HG02571 (cell line): ENCODE data around the gene PCDHGB3.
"Not testable (repeated sequence)": the region's sequence is repeated elsewhere in the genome, so short reads cannot be mapped to it uniquely, and the experiment has no call there.

ENCODE experiments used
- ATAC-seq: cut with Tn5 transposase; IDR thresholded peaks from one replicate; pipeline ENCODE4 v1.9.1; 2021; ENCODE audit warnings: mild to moderate bottlenecking, moderate library complexity; ENCODE audit not compliant: unreplicated experiment

PCDHGB3 gene

DNA sequence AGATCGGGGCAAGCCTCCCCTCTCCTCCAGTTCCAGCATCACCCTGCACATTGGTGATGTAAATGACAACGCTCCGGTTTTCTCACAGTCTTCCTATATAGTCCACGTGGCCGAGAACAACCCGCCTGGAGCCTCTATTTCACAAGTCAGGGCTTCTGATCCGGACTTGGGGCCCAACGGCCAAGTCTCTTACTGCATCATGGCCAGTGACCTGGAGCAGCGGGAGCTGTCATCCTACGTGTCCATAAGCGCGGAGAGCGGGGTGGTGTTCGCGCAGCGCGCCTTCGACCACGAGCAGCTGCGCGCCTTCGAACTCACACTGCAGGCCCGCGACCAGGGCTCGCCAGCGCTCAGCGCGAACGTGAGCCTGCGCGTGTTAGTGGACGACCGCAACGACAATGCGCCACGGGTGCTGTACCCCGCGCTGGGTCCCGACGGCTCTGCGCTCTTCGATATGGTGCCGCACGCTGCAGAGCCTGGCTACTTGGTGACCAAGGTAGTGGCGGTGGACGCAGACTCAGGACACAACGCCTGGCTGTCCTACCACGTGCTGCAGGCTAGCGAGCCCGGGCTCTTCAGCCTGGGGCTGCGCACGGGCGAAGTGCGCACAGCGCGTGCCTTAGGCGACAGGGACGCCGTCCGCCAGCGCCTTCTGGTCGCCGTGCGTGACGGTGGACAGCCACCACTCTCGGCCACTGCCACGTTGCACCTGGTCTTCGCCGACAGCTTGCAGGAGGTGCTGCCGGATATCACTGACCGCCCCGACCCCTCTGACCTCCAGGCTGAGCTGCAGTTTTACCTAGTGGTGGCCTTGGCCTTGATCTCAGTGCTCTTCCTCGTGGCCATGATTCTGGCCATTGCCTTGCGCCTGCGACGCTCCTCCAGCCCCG is 19.4 kb downstream of the PCDHGB3 start:
- ATAC-seq, result no peak

DNA sequence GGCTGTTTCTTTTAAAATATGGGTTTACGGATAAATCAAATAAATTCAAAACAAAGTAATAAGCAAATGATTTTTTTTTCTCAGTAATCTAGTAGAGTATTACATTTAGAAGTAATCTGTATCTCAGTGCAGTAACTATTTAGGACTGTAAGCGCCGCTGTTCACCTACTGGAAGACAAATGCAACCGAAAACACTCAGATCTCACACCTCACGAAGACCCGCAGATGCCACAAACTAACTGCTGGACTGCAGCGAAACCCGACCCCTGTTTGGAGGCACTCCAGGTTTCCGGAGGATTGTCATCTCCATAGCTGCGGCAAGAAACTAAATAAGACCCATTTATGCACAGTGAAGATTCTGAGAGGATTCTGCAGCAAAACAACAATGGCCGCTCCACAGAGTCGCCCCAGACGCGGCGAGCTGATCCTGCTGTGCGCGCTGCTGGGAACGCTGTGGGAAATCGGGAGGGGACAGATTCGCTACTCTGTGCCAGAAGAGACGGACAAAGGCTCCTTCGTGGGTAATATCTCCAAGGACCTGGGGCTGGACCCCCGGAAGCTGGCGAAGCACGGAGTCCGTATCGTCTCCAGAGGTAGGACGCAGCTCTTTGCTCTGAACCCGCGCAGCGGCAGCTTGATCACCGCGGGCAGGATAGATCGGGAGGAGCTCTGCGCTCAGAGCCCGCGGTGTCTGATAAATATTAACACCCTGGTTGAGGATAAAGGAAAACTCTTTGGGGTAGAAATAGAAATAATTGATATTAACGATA is 22.6 kb downstream of the PCDHGB3 start, which contains the start of gene PCDHGA8:
Gene PCDHGA8, plus strand, starts transcription at position 205 of the 770 bp plus-strand sequence. Its CDS starts 181 bp downstream, at position 386.
- ATAC-seq, result no peak

DNA sequence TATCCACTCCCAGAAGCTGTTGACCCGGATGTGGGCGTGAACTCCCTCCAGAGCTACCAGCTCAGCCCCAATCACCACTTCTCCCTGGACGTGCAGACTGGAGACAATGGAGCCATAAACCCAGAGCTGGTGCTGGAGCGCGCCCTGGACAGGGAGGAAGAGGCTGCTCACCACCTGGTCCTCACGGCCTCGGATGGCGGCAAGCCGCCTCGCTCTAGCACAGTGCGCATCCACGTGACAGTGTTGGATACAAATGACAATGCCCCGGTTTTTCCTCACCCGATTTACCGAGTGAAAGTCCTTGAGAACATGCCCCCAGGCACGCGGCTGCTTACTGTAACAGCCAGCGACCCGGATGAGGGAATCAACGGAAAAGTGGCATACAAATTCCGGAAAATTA is 23.2 kb downstream of the PCDHGB3 start:
- ATAC-seq, result no peak

DNA sequence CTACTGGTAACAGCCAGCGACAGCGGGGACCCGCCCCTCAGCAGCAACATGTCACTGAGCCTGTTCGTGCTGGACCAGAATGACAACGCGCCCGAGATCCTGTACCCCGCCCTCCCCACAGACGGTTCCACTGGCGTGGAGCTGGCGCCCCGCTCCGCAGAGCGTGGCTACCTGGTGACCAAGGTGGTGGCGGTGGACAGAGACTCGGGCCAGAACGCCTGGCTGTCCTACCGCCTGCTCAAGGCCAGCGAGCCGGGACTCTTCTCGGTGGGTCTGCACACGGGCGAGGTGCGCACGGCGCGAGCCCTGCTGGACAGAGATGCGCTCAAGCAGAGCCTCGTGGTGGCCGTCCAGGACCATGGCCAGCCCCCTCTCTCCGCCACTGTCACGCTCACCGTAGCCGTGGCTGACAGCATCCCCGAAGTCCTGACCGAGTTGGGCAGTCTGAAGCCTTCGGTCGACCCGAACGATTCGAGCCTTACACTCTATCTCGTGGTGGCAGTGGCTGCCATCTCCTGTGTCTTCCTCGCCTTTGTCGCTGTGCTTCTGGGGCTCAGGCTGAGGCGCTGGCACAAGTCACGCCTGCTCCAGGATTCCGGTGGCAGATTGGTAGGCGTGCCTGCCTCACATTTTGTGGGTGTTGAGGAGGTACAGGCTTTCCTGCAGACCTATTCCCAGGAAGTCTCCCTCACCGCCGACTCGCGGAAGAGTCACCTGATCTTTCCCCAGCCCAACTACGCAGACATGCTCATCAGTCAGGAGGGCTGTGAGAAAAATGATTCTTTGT is 24.6 kb downstream of the PCDHGB3 start:
- ATAC-seq, result not testable (repeated sequence)

DNA sequence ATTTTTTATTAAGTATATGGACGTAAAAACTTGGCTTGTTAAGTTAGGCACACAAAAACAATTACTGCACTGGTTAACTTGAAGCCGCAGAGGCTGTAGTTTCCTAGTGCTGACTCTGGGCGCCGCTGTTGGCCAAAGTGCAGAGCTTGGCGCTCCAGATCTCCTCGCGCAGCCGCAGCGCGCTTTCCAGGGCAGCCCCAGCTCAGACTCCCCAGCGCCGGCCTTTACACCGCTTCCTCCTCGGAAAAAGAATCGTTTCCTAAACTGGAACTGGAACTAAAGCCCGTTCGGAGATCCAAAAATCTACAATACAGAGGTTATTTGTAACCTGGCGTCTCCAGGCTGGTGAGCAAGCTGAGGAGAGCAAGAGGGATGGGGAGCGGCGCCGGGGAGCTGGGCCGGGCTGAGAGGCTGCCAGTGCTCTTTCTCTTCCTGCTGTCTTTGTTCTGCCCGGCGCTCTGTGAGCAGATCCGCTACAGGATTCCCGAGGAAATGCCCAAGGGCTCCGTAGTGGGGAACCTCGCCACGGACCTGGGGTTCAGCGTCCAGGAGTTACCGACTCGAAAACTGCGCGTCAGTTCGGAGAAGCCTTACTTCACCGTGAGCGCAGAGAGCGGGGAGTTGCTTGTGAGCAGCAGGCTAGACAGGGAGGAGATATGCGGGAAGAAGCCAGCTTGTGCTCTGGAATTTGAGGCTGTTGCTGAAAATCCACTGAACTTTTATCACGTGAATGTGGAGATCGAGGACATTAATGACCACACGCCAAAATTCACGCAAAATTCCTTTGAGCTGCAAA is 27.9 kb downstream of the PCDHGB3 start, which contains the start of gene PCDHGB5:
Gene PCDHGB5, plus strand, starts transcription at position 192 of the 796 bp plus-strand sequence. Its CDS starts 181 bp downstream, at position 373.
- not testable (repeated sequence) for ATAC-seq

DNA sequence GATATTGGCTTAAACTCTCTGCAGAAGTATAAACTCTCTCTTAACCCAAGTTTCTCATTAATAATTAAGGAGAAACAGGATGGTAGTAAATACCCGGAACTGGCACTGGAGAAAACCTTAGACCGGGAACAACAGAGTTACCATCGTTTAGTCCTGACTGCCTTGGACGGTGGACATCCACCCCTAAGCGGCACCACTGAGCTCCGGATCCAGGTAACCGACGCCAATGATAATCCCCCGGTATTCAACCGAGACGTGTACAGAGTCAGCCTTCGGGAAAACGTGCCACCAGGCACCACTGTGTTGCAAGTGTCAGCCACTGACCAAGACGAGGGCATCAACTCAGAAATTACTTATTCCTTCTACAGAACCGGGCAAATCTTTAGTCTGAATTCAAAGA is 28.6 kb downstream of the PCDHGB3 start:
- no peak for ATAC-seq

DNA sequence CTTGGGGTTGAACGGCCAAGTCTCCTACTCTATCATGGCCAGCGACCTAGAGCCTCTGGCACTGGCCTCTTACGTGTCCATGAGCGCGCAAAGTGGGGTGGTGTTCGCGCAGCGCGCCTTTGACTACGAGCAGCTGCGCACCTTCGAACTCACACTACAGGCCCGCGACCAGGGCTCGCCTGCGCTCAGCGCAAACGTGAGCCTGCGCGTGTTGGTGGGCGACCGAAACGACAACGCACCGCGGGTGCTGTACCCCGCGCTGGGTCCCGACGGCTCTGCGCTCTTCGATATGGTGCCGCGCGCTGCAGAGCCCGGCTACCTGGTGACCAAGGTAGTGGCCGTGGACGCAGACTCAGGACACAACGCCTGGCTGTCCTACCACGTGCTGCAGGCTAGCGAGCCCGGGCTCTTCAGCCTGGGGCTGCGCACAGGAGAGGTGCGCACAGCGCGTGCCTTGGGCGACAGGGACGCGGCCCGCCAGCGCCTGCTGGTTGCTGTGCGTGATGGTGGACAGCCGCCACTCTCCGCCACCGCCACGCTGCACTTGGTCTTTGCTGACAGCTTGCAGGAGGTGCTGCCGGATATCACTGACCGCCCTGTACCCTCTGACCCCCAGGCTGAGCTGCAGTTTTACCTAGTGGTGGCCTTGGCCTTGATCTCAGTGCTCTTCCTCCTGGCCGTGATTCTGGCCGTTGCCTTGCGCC is 29.7 kb downstream of the PCDHGB3 start:
- ATAC-seq, result no peak

DNA sequence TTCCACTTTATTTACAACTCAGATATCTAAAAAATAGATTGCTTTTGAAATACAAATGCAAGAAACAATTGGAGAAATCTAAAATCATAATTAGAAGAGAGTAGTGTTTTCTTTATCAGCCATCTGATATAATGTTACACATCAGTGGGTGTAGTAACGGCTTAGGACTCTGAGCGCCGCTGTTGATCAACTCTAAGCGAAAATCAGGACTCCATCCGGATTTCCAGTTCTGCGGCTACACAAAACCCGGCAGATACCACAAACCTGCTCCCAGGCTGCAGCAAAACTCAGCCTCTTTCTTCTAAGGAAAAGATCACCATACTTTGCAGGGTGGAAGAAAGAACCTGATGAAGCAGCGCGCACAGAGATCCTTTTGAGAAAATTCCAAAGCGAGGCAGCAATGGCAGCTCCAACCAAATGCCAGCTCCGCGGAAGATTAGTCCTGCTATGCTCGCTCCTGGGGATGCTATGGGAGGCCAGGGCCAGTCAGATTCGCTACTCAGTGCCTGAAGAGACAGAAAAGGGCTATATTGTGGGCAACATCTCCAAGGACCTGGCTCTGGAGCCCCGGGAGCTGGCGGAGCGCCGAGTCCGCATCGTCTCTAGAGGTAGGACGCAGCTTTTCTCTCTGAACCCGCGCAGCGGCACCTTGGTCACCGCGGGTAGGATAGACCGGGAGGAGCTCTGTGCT is 32.7 kb downstream of the PCDHGB3 start, which contains the start of gene PCDHGA9:
Gene PCDHGA9, plus strand, starts transcription at position 226 of the 691 bp plus-strand sequence. Its CDS starts 175 bp downstream, at position 401.
- no peak for ATAC-seq

DNA sequence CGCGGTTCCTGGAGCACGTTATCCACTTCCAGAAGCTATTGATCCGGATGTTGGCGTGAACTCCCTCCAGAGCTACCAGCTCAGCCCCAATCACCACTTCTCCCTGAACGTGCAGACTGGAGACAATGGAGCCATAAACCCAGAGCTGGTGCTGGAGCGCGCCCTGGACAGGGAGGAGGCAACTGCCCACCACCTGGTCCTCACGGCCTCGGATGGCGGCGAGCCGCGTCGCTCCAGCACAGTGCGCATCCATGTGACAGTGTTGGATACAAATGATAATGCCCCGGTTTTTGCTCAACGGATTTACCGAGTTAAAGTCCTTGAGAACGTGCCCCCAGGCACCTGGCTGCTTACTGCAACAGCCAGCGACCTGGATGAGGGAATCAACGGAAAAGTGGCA is 33.3 kb downstream of the PCDHGB3 start:
- ATAC-seq, result no peak

DNA sequence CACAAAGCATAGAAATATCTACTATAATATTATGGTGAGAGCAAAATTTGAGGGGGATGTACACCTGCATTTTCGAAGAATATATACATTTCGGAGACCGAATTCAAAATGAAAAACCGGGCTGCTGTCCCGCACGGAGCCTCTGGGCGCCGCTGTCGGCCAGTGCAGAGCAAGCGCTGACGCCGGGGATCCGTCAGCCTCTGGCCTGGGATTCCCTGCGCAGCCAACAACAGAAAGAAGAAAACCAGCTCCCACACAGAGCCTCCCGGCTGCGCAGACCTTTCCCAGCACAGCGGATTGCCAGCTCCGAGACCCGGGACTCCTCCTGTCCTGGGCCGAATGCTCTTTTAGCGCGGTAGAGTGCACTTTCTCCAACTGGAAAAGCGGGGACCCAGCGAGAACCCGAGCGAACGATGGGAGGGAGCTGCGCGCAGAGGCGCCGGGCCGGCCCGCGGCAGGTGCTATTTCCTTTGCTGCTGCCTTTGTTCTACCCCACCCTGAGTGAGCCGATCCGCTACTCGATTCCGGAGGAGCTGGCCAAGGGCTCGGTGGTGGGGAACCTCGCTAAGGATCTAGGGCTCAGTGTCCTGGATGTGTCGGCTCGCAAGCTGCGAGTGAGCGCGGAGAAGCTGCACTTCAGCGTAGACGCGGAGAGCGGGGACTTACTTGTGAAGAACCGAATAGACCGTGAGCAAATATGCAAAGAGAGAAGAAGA is 37.9 kb downstream of the PCDHGB3 start, which contains the start of gene PCDHGB6:
Gene PCDHGB6, plus strand, starts transcription at position 232 of the 716 bp plus-strand sequence. Its CDS starts 182 bp downstream, at position 414.
- ATAC-seq, result not testable (repeated sequence)

DNA sequence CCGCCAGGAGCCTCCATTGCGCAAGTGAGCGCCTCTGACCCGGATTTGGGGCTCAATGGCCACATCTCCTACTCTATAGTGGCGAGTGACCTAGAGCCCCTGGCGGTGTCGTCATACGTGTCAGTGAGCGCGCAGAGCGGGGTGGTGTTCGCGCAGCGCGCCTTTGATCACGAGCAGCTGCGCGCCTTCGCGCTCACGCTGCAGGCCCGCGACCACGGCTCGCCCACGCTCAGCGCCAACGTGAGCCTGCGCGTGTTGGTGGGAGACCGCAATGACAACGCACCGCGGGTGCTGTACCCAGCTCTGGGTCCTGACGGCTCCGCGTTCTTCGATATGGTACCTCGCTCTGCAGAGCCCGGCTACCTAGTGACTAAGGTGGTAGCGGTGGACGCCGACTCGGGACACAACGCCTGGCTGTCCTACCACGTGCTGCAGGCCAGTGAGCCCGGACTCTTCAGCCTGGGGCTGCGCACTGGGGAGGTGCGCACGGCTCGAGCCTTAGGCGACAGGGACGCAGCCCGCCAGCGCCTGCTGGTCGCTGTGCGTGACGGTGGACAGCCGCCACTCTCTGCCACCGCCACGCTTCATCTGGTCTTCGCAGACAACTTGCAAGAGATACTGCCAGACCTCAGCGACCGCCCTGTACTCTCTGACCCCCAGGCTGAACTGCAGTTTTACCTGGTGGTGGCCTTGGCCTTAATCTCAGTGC is 39.7 kb downstream of the PCDHGB3 start:
- ATAC-seq, result no peak

DNA sequence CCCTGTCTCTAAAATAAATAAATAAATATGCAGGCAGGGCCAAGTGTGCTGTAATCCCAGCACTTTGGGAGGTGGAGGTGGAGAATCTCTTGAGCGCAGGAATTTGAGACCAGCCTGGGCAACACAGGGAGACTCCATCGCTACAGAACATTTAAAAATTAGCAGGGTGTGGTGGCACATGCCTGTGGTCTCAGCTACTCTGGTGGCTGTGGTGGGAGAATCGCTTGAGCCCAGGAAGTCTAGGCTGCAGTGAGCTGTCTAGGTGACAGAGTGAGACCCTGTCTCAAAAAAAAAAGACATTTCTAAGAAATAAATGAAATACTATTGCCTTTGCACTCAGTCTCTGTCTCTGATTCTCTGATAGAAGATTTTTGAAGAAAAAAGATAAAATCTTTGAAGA is 41.5 kb downstream of the PCDHGB3 start:
- no peak for ATAC-seq

DNA sequence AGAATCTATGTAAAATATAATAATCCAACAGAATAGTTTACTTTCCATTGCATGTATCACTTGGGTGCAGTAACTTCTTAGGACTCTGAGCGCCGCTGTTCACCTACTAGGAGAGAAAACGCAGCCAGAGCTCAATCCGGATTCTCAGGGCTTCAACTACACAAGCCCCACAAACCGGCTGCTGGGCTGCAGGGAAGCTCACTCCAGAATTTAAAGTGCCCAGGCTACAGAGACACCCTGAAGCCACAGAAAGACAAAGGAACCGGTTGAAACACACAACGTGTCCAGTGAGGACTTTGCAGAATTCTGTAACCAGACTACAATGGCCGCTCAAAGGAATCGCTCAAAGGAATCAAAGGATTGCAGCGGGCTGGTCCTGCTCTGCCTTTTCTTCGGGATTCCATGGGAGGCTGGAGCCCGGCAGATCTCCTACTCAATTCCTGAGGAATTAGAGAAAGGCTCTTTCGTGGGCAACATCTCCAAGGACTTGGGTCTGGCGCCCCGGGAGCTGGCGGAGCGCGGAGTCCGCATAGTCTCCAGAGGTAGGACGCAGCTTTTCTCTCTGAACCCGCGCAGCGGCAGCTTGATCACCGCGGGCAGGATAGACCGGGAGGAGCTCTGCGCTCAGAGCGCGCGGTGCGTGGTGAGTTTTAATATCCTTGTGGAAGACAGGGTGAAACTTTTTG is 43.0 kb downstream of the PCDHGB3 start, which contains the start of gene PCDHGA10:
Gene PCDHGA10, plus strand, starts transcription at position 134 of the 686 bp plus-strand sequence. Its CDS starts 189 bp downstream, at position 323.
- peak; percentile 78 for ATAC-seq

DNA sequence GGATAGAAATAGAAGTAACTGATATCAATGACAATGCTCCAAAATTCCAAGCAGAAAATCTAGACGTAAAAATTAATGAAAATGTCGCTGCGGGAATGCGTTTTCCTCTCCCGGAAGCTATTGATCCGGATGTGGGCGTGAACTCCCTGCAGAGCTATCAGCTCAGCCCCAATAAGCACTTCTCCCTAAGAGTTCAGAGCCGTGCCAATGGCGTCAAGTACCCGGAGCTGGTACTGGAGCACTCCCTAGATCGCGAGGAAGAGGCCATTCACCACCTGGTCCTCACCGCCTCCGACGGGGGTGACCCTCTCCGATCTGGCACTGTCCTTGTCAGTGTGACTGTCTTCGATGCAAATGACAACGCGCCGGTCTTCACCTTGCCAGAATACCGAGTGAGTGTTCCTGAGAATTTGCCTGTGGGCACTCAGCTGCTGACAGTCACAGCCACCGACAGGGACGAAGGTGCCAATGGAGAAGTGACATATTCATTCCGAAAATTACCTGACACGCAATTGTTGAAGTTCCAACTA is 43.6 kb downstream of the PCDHGB3 start:
- ATAC-seq, result no peak

DNA sequence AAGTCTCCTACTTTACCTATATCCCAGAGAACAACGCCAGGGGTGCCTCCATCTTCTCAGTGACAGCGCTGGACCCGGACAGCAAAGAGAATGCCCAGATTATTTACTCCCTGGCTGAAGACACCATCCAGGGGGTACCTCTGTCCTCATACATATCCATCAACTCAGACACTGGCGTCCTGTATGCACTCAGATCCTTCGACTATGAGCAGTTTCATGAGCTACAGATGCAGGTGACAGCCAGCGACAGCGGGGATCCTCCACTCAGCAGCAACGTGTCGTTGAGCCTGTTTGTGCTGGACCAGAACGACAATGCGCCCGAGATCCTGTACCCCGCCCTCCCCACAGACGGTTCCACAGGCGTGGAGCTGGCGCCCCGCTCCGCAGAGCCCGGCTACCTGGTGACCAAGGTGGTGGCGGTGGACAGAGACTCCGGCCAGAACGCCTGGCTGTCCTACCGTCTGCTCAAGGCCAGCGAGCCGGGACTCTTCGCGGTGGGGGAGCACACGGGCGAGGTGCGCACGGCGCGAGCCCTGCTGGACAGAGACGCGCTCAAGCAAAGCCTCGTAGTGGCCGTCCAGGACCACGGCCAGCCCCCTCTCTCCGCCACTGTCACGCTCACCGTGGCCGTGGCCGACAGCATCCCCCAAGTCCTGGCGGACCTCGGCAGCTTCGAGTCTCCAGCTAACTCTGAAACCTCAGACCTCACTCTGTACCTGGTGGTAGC is 44.7 kb downstream of the PCDHGB3 start:
- not testable (repeated sequence) for ATAC-seq

DNA sequence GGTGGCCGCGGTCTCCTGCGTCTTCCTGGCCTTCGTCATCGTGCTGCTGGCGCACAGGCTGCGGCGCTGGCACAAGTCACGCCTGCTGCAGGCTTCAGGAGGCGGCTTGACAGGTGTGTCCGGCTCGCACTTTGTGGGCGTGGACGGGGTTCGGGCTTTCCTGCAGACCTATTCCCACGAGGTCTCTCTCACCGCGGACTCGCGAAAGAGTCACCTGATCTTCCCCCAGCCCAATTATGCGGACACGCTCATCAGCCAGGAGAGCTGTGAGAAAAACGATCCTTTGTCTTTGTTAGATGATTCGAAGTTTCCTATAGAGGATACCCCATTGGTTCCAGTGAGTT is 45.2 kb downstream of the PCDHGB3 start:
- ATAC-seq, result not testable (repeated sequence)
